Measurements from ENCODE around the gene FGF18. TPM values are rescaled to one million over a fixed set of nuclear protein-coding genes. Genes with fewer than 3 reads are reported as not detected.

The FGF18 gene
- total RNA-seq, 1 experiment from 2014 or later = 0.94 TPM

DNA sequence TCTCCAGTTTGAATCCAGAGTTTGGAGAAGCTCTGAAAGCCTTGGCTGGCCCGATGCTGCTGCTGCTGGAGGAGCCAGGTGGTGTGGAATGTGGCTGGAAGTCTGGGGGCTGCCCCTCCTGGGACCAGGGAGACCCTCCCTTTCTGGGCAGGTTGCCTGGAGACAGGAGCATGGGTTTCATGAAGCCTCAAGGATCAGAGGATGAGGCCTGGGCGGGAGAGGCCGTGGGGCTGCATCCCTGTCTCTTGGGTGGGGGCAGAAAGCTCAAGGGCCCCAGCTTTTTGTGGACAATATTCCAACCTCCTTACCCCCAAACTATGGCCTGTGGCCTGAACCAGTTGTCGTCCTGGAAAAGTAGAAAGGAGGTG is 10.1 kb downstream of the FGF18 start:
- WGBS (ENCODE audit: extremely low coverage, insufficient read length, low lambda C conversion rate) = no CpG with 5 or more reads among the region's 4 CpGs
- Histone ChIP-seq H3K23ac (ENCODE audit: insufficient read length, low read depth, low read length) (no peak overlapping the region), H3K79me1 (ENCODE audit: insufficient read depth, low read depth, low read length, poor library complexity, severe bottlenecking) (no peaks in the 10 kb centered on the region), H3K27me3 (ENCODE audit: insufficient read depth, low read length) (no peaks in the 10 kb centered on the region), H3K27ac (ENCODE audit: insufficient read length, low read depth, low read length) (no peak overlapping the region), H2BK15ac (ENCODE audit: low read depth, low read length) (no peak overlapping the region), H3K4ac (ENCODE audit: low read depth, low read length) (no peak overlapping the region), H4K20me1 (ENCODE audit: control insufficient read depth, insufficient read depth, insufficient read length) (no peaks in the 10 kb centered on the region), H4K8ac (replicated peaks; ENCODE audit: insufficient read length, low read depth, low read length) (no peak overlapping the region), H3K4me2 (ENCODE audit: insufficient read depth, insufficient read length, low read length) (no peak overlapping the region), H4K91ac (ENCODE audit: insufficient read length, low read depth, low read length) (no peak overlapping the region), H3K14ac (ENCODE audit: insufficient read depth, low read length) (no peak overlapping the region; the same call in 1 of the 2 replicates), H3K4me1 (ENCODE audit: insufficient read depth, low read length) (peaks cover 3% of the 10 kb centered on the region; the same call in 1 of the 2 replicates), H2AK5ac (ENCODE audit: insufficient read length, low read length) (no peak overlapping the region), H3T11ph (ENCODE audit: low read length) (no peak overlapping the region), H2BK5ac (ENCODE audit: insufficient read length, low read length) (no peak overlapping the region), H4K5ac (ENCODE audit: insufficient read length, low read depth, low read length) (no peak overlapping the region), H2AFZ (ENCODE audit: low read length) (no peak overlapping the region), H2BK20ac (ENCODE audit: low read depth, low read length, poor library complexity, severe bottlenecking) (no peak overlapping the region), H3K79me2 (ENCODE audit: insufficient read depth, low read length) (no peaks in the 10 kb centered on the region), H3K18ac (ENCODE audit: insufficient read length, low read depth, low read length) (no peak overlapping the region), H3K9me3 (ENCODE audit: control insufficient read depth, low read depth, low read length) (no peaks in the 10 kb centered on the region), H3K56ac (ENCODE audit: insufficient read length, low read depth, low read length) (no peak overlapping the region), H2BK120ac (ENCODE audit: low read depth, low read length, poor library complexity, severe bottlenecking) (no peak overlapping the region), H3K23me2 (ENCODE audit: insufficient read length, low read depth, low read length, poor library complexity, severe bottlenecking) (no peaks in the 10 kb centered on the region), H3K9ac (ENCODE audit: extremely low read depth, insufficient read length, low read length) (no peak overlapping the region), H2BK12ac (ENCODE audit: insufficient read length, low read depth, low read length) (no peak overlapping the region)
- peak; percentile 19 for DNase-seq
- Mint-ChIP-seq H3K27ac (no peak overlapping the region), H3K4me3 (no peak overlapping the region), H3K4me1 (peaks cover 17 to 25% of the 10 kb centered on the region in 2 experiments), H3K36me3 (ENCODE audit: insufficient read depth in 1 of 3, low read depth in 3 of 3) (no peaks in the 10 kb centered on the region; a peak in 1 of 7 replicates), H3K9me3 (no peaks in the 10 kb centered on the region), H3K27me3 (ENCODE audit: low read depth) (no peaks in the 10 kb centered on the region; the same call in 1 of the 2 replicates)
- no peak for TF ChIP-seq CTCF (conservative IDR thresholded peaks at IDR 0.05)
